ENCODE results near the gene DNASE1L1.

The DNASE1L1 gene

DNA sequence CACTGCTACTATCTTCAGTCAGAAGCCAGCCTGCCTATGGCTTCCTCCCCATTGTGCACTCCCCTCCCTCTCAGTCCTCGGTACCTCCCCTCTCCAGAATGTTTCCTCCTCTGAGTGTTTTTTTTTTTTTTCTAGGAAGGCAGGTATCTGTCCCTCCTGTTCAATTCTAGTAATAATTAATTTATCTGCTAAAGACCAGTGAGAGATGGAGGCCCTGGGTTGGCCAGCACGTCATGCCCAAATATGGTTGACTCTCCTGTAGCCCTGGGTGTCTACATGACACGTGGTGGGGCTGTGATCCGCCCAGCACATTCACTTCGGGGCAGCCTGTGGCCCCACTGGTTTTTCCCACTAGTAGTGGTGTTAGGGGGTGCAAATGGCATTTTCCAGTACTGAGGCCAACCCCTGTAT lies 36.4 kb downstream of the DNASE1L1 start:
- Histone ChIP-seq H3K4me3 (ENCODE audit: low read length) (no peak overlapping the region), H3K36me3 (replicated peaks; ENCODE audit: insufficient read depth, low read length) (no peaks in the 10 kb centered on the region), H3K79me2 (ENCODE audit: low read length) (peaks cover 30% of the 10 kb centered on the region), H3K9me3 (replicated peaks; ENCODE audit: insufficient read depth, low read length) (no peaks in the 10 kb centered on the region), H3K27me3 (replicated peaks; ENCODE audit: insufficient read depth, low read length) (no peaks in the 10 kb centered on the region), H3F3A (ENCODE audit: insufficient read depth, low read length) (no peaks in the 10 kb centered on the region), H3K4me2 (ENCODE audit: low read depth, low read length) (no peak overlapping the region), H3K9ac (ENCODE audit: low read length) (no peak overlapping the region), H3K4me1 (ENCODE audit: low read length) (peaks cover 11% of the 10 kb centered on the region; the same call in 1 of the 2 replicates), H4K20me1 (ENCODE audit: insufficient read depth, low read length) (no peaks in the 10 kb centered on the region), H3K9me2 (replicated peaks; ENCODE audit: insufficient read depth, low read length) (no peaks in the 10 kb centered on the region), H2AFZ (ENCODE audit: low read length) (no peak overlapping the region), H3K27ac (ENCODE audit: low read length) (no peak overlapping the region)
- TF ChIP-seq EZH2 (optimal IDR thresholded peaks at IDR 0.05; ENCODE audit: low read depth, low read length), result no peak
- no peak for TF ChIP-seq EZH2phosphoT487 (IDR thresholded peaks at IDR 0.05; ENCODE audit: low read length)
- TF ChIP-seq, protein P1, sequence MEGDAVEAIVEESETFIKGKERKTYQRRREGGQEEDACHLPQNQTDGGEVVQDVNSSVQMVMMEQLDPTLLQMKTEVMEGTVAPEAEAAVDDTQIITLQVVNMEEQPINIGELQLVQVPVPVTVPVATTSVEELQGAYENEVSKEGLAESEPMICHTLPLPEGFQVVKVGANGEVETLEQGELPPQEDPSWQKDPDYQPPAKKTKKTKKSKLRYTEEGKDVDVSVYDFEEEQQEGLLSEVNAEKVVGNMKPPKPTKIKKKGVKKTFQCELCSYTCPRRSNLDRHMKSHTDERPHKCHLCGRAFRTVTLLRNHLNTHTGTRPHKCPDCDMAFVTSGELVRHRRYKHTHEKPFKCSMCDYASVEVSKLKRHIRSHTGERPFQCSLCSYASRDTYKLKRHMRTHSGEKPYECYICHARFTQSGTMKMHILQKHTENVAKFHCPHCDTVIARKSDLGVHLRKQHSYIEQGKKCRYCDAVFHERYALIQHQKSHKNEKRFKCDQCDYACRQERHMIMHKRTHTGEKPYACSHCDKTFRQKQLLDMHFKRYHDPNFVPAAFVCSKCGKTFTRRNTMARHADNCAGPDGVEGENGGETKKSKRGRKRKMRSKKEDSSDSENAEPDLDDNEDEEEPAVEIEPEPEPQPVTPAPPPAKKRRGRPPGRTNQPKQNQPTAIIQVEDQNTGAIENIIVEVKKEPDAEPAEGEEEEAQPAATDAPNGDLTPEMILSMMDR (IDR thresholded peaks at IDR 0.05; ENCODE audit: low read length), result no peak
- no peak for DNase-seq

GRCh38 chrX:154371789-154372300 lies 37.2 kb downstream of the DNASE1L1 start:
- Histone ChIP-seq H3K79me2 (ENCODE audit: low read length) (peaks cover 36% of the 10 kb centered on the region), H2AFZ (ENCODE audit: low read length) (0 out of 2 replicates have a peak overlapping the region, but pooled peaks have one; percentile 38), H3K9ac (ENCODE audit: low read length) (no peak overlapping the region; the same call in 1 of the 2 replicates), H3F3A (ENCODE audit: insufficient read depth, low read length) (no peaks in the 10 kb centered on the region), H3K4me3 (ENCODE audit: low read length) (peak overlapping the region; percentile 49; the same call in 1 of the 2 replicates), H3K27ac (ENCODE audit: low read length) (no peak overlapping the region), H3K27me3 (replicated peaks; ENCODE audit: insufficient read depth, low read length) (no peaks in the 10 kb centered on the region), H4K20me1 (ENCODE audit: insufficient read depth, low read length) (no peaks in the 10 kb centered on the region), H3K9me3 (replicated peaks; ENCODE audit: insufficient read depth, low read length) (no peaks in the 10 kb centered on the region), H3K4me2 (ENCODE audit: low read depth, low read length) (peak overlapping the region; percentile 52; the same call in 1 of the 2 replicates), H3K9me2 (replicated peaks; ENCODE audit: insufficient read depth, low read length) (no peaks in the 10 kb centered on the region), H3K36me3 (replicated peaks; ENCODE audit: insufficient read depth, low read length) (no peaks in the 10 kb centered on the region), H3K4me1 (ENCODE audit: low read length) (peaks cover 11% of the 10 kb centered on the region; the same call in 1 of the 2 replicates)
- DNase-seq, result no peak
- TF ChIP-seq EZH2 (optimal IDR thresholded peaks at IDR 0.05; ENCODE audit: low read depth, low read length) (no peak), EZH2phosphoT487 (IDR thresholded peaks at IDR 0.05; ENCODE audit: low read length) (no peak)
- TF ChIP-seq, protein P1 (IDR thresholded peaks at IDR 0.05; ENCODE audit: low read length), result no peak

DNA sequence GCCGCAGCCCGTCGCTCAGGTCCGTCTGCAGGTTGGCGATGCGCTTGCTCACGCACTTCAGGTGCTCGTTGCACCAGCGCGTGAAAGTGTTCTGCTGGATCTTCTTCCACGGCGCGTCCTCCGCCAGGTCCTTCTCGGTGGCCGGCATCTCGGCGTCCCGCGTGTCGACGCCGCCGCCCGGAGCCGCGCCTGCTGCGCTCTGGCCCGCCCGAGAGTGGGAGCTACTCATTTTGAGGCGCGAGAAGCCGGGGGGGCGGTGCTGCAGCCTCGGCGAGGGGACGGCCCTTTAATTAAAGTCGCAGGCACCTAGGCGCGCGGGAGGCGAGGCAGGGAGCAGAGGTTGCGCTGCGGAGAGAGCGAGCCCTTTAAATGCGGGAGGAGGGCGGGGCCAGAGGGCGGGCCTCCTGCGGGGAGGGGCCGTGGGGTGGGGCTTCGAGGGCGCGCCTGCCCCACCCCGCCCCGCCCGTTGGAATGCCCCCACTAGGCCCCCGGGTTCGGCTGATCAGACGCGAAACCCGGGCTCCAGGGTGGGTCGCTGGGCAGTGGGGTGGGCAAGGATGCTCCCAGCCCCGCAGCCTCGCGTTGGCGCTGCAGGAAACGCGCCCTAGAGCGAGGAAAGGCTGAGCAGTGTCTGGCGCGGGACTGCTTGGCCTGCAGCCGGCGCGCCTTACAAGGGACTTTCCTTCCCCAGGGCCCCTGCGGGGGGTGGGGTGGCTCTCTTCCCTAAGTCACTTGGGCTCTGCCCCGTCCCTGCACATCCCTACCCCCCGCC lies 37.9 kb downstream of the DNASE1L1 start:
- Histone ChIP-seq H3K4me1 (ENCODE audit: low read length) (peaks cover 11% of the 10 kb centered on the region; the same call in 1 of the 2 replicates), H3K27me3 (replicated peaks; ENCODE audit: insufficient read depth, low read length) (no peaks in the 10 kb centered on the region), H2AFZ (ENCODE audit: low read length) (0 out of 2 replicates have a peak overlapping the region, but pooled peaks have one; percentile 38), H3K9me3 (replicated peaks; ENCODE audit: insufficient read depth, low read length) (no peaks in the 10 kb centered on the region), H4K20me1 (ENCODE audit: insufficient read depth, low read length) (no peaks in the 10 kb centered on the region), H3K27ac (ENCODE audit: low read length) (no peak overlapping the region), H3K36me3 (replicated peaks; ENCODE audit: insufficient read depth, low read length) (no peaks in the 10 kb centered on the region), H3K4me3 (ENCODE audit: low read length) (peak overlapping the region; percentile 73), H3K9me2 (replicated peaks; ENCODE audit: insufficient read depth, low read length) (no peaks in the 10 kb centered on the region), H3F3A (ENCODE audit: insufficient read depth, low read length) (no peaks in the 10 kb centered on the region), H3K9ac (ENCODE audit: low read length) (peak overlapping the region; percentile 50), H3K4me2 (ENCODE audit: low read depth, low read length) (peak overlapping the region; percentile 53; the same call in 1 of the 2 replicates), H3K79me2 (ENCODE audit: low read length) (peaks cover 36% of the 10 kb centered on the region)
- DNase-seq, result peak; percentile 94
- TF ChIP-seq, protein P1 (IDR thresholded peaks at IDR 0.05; ENCODE audit: low read length), result no peak
- TF ChIP-seq EZH2 (optimal IDR thresholded peaks at IDR 0.05; ENCODE audit: low read depth, low read length), result no peak
- no peak for TF ChIP-seq EZH2phosphoT487 (IDR thresholded peaks at IDR 0.05; ENCODE audit: low read length)

Data from MM.1S (cell line).